ENCODE results near the gene UBE3C.

- TF ChIP-seq EP300 (IDR thresholded peaks at IDR 0.05): no peak
- TF ChIP-seq, protein P1, sequence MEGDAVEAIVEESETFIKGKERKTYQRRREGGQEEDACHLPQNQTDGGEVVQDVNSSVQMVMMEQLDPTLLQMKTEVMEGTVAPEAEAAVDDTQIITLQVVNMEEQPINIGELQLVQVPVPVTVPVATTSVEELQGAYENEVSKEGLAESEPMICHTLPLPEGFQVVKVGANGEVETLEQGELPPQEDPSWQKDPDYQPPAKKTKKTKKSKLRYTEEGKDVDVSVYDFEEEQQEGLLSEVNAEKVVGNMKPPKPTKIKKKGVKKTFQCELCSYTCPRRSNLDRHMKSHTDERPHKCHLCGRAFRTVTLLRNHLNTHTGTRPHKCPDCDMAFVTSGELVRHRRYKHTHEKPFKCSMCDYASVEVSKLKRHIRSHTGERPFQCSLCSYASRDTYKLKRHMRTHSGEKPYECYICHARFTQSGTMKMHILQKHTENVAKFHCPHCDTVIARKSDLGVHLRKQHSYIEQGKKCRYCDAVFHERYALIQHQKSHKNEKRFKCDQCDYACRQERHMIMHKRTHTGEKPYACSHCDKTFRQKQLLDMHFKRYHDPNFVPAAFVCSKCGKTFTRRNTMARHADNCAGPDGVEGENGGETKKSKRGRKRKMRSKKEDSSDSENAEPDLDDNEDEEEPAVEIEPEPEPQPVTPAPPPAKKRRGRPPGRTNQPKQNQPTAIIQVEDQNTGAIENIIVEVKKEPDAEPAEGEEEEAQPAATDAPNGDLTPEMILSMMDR (IDR thresholded peaks at IDR 0.05): no peak
Observed at GRCh38 chr7:157271315-157271990, 132.7 kb downstream of the UBE3C start.

All from upper lobe of left lung (tissue), 4 donors.